EH (cell line): ENCODE results near the gene ZNF407.
"Not testable (repeated sequence)": the region's sequence is repeated elsewhere in the genome, so short reads cannot be mapped to it uniquely, and the experiment has no call there.

Source experiments
- DNase-seq: peaks from one replicate; pipeline ENCODE4 v3.0.0-alpha.2; 2015; ENCODE audit warnings: low read depth

The ZNF407 gene

DNA sequence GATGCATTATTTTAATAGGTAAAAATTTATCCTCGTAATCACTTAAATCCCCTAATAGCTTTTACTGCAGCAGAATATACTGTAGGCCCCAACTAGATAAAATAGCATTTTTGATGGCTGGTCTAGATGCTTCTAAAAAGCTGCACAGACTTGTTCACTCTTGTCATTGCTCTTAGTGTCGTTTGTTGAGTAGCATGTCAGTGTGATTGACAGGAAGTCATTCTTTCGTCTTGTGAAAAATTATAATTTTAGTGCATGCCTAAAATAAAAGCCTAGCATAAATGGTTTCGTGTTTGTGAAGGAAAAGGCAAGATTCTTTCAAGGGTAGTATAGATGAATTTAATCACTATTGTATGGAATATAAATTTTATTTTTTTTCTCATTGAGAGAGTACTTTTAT, 336.3 kb downstream of the ZNF407 start:
- DNase-seq, result no peak

DNA sequence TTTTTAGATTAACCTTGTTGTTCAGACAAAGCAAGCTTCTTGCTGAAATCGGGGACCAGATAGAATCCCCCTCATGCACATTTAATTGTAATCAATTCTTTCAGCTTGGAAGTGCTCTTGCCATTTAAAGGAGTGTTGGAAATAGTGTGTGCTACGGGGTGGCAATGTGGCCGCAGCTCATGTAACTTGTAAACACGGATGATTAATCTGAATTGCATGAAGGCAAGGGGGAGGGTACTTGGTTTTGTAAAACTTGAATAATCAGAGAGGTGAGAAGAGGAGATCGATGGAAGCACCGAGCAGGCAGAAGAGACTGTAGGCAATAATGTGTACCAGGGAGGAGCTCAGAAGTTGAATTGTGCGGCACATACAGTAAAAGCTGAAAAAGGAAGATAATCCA, 337.8 kb downstream of the ZNF407 start:
- peak; percentile 12 for DNase-seq

DNA sequence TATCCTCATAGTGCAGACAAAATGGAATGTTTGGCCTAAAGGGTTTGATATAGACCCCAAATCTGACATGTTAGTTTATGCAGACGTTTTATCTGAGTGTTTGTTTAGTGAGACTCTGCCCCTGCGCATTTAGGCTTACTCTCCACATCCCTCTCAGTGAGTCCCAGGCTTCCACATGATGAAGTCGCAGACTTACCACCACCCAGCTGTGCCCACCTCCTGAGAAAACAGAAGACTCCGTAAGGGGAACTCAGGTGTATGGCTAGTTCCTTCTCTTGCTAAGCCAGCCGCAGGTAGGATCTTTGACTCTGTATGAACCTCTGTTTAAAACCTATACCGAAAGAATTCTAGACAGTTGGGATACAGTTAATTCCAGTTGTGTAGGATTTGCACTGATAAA, 338.7 kb downstream of the ZNF407 start:
- no peak for DNase-seq

DNA sequence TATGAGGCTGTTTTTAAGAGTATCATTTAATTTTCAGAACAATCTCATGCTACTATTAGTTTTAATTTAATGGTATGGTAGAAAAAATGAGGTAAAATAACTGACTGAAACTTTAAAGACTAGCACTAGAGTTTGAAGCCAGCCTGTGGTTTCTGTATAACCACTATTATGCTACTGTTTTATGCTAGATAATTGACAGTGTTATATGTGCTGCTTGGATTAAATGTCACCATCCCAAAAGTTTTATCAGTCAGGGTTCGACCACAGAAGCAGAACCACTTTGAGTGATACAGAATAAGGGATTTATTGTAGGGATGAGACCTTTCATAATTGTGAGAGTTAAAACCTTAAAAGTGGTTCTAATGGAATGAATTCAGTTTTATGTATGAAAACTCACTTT, 339.6 kb downstream of the ZNF407 start:
- no peak for DNase-seq

GRCh38 chr18:74940856-74941255, 343.2 kb downstream of the ZNF407 start:
- no peak for DNase-seq

DNA sequence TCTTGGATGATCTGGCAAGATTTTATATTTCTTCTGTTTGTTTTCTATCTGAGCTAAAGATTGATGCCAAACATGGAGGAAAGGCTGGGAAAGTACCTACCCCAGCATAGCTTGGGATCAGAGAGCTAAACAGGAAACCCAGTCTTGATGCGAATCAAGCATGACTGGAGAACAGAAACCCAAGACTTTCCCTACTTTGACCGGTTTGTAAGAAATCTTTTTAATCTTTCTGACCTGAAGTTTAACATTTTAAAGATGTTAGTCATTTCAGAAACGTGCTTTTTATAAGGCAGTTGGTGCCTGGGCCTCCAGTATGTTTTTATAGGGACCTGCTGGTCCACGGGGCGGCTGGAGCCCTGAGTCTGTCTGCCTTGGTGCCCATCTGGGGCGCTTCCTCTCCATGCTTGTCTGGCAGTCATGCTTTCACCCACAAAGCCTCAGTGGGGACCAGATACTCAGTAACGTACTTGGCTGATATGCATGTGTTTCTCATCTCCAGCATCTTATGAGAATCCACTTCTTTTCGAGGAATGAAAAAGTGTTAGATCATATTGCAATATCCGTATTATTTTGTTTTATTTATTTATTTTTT, 344.7 kb downstream of the ZNF407 start:
- peak; percentile 76 for DNase-seq

DNA sequence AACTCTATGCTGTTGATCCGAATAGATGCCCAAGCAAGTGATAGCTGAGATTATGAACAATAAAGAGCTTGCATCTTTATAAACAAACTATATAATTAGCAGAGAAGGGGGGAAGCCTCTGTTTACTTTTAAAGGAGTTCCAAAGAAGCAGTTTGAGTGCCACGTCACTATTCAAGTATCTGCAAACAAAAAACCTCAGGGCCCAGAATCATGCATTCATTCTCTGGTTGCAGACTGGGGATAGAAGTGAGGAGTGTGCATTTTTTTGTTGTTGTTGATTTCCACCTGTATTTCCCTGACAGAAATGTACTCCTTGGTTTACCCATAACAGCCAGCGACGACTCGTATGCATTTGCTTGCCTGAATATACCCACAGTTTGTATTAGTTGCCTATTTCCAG, 347.0 kb downstream of the ZNF407 start:
- peak; percentile 31 for DNase-seq

GRCh38 chr18:74945774-74946545, 348.3 kb downstream of the ZNF407 start:
- DNase-seq, result peak; percentile 56

DNA sequence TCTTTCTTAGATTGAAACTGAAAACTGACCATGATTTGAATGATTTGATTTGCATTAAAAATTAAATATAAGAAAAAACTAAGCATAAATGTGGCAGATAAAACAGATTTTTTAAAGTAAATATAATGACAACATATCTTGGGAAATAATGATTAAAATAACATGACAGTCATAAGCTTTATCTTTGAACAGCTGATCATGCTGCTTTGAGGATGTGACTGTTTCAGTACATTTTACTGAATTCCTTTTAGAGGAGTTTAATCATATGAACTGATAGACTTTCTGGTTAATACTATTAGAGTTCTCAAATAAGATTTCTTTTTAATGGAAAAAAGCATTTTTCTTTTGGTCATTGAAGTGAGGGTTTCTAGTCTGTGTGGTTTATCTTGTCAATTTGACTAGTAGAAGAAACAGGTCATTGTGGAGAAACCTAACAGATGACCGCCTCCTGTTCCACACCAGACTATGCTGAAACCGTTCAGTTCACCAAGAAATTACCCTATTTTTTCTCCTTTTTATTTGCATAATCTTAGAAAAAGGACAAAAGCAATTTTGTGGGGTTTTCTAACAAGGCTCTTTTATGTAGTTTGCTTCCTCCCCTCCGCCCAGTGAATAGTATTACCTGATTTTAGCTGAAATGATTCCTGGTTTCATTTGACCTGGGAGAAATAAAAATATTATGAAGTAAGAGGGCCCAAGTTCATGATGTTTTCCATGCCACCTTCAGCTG, 349.1 kb downstream of the ZNF407 start:
- DNase-seq, result peak; percentile 26

- no peak for DNase-seq
Observed at GRCh38 chr18:74947417-74947816, 349.7 kb downstream of the ZNF407 start.

GRCh38 chr18:74947875-74948274, 350.2 kb downstream of the ZNF407 start:
- DNase-seq, result no peak

DNA sequence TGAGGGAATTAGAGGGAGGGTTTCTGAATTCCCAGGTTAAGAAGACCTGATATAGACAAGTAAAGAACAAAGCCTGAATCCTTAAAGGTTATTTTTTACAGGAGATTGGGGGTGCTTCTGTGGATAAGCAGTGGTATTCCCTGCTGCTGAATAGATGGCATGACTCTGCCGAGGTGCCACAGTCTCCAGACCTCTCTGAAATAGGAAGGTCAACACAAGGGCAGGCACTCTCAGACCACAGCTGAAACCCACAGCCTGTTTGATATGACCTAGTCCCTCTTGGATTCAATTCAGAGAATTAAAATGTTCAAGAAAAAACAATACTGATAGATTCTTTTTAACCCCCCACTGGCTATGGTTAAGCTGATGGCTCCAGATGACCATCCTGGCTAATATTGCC, 351.9 kb downstream of the ZNF407 start:
- DNase-seq, result no peak

- DNase-seq, result no peak
Observed at GRCh38 chr18:74950479-74950878, 352.8 kb downstream of the ZNF407 start.

DNA sequence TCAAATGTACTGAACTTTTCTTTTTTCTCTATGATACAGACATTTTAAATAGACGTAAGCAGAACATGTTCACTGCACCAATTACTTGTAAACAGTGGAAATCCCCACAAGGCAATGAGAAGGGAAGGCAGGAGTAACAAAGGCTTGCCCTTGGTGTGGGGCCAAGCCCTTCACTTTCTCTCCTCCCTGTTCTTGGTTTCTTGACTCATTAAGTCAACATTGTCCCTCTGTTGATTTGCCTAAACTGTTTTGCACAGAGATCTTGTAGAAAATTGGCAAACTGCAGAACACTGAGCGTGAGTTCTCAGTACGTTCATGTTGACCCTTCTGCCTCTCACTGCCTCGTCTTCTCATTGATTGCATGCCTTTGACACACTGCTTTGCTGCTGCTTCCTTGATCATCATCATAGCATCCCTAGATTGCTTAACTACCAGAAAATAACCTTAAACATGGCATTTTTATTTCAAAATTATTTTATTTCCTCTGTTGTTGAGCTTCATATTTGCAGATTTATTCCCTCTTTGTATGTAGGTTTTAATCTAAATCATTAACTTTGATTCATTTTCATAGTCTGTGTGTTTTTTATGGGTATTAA, 353.6 kb downstream of the ZNF407 start:
- peak; percentile 94 for DNase-seq

DNA sequence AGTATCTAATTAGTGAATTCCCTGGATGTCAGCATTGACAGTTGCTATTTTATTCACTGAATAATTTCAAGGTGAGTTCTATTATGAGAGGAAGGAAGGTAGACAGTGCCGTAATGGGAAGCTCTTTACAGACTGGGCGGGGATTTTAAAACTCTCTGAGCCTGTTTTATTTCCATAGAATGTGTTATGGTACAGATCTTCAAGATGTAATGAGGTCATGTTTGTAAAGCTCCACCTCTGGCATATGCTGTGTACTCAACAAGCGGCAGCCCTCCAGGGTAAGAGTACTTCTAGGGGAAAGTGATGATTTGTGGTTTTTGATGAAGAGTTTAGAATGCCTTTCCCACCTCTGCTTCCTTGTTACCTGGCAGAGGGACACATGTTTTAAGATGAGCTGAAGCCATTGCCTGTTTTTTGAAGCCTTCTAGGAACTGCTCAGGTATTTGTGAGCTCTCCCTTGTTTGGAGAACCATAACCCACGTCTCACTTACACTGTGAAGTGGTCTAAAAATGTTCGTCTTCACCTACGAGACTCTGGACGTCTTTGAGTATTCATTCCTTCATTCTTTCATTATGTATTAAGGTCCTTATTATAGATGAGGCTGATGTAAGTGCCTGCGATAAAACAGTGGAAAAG, 360.0 kb downstream of the ZNF407 start:
- DNase-seq, result no peak

DNA sequence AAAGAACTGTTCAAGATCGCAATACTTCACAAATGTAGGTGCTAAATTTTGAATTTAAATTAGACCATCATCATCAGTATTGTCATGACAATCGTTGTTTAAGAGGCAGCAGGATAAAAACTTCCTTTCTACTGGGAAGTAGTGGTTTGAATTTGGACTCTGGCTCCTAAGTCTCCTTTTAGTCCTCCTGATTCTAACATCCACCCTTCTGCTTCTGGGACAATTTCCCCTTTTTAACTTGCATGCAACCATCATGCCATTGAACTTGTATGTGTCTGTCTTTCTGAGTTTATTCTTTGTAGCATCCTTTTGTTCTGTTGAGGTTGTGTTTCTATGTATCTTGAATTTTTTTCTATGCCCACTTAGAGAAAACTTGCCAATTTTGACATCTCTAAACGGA, 361.5 kb downstream of the ZNF407 start:
- no peak for DNase-seq

- peak; percentile 13 for DNase-seq
Observed at GRCh38 chr18:74961596-74961995, 363.9 kb downstream of the ZNF407 start.

GRCh38 chr18:74963820-74964446, 366.3 kb downstream of the ZNF407 start:
- peak; percentile 59 for DNase-seq

GRCh38 chr18:74965682-74966081, 368.0 kb downstream of the ZNF407 start:
- DNase-seq, result no peak

DNA sequence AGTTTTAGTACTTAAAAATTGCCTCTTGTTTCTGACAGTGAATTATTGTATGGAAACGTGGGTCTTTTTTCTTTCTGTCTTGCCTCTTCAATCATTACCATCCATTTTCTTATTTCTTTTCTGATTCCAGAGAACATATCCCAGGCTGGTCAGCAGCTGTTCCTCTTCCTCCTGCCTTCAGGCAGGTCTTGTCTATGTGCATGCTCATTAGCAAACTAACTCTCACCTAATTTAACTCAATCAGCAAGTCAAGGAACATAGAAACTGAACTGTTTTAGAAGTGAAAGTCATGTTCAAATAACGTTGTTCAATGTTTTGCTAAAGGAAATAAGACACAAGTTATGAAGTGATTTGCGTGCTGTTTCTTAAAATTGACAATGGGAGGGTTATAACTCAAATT, 369.8 kb downstream of the ZNF407 start:
- DNase-seq, result no peak

- no peak for DNase-seq
Observed at GRCh38 chr18:74967979-74968378, 370.3 kb downstream of the ZNF407 start.

GRCh38 chr18:74971358-74971757, 373.7 kb downstream of the ZNF407 start:
- not testable (repeated sequence) for DNase-seq
